ENCODE results near the gene LCLAT1. TPM values are rescaled to one million over a fixed set of nuclear protein-coding genes. Genes with fewer than 3 reads are reported as not detected.

The LCLAT1 gene
- polyA plus RNA-seq, 1 of the 3 experiments (the other 2 are of a cell fraction): 6.9 TPM

- CTCF ChIA-PET: interaction anchor here (0.6 to 1.5 kb wide), 7 partner anchors 10 to 298 kb away, joined by 3 to 4 read pairs (median 3); partner anchors contain the start of gene LCLAT1
Observed at GRCh38 chr2:30503007-30503694, 56.1 kb downstream of the LCLAT1 start.

DNA sequence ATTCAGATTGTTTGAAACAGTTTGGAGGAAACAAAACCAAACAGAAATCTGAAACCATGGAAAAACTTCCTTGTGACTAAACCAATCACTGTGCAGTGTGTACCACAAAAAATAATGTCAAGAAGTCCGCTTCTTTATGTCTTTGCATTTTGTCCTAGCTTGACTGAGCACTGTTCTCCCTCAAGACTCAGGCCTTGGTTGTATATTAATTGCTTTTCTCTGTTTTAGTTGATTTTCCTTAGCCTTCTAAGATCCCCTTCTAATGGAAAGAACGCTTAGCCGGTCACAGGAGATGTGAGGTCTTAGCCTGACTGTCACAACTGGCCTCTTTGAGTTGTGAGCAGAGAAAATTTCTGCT is 56.6 kb downstream of the LCLAT1 start:
- Histone ChIP-seq H3K9me3 (peaks cover 17% of the 10 kb centered on the region), H3F3A (replicated peaks; ENCODE audit: insufficient read depth) (no peaks in the 10 kb centered on the region), H3K4me3 (ENCODE audit: low read depth in 2 of 2, low read length in 1 of 2) (no peak overlapping the region), H3K27ac (ENCODE audit: low read depth in 2 of 2, low read length in 1 of 2) (no peak overlapping the region), H3K9me2 (no peaks in the 10 kb centered on the region), H3K27me3 (ENCODE audit: insufficient read depth) (no peaks in the 10 kb centered on the region), H3K9ac (no peak overlapping the region), H3K79me2 (ENCODE audit: insufficient read depth) (peaks cover 16% of the 10 kb centered on the region; the same call in 1 of the 2 replicates), H4K20me1 (ENCODE audit: insufficient read depth) (no peaks in the 10 kb centered on the region), H3K4me1 (ENCODE audit: control insufficient read depth in 1 of 2, insufficient read depth in 2 of 2, low read depth in 1 of 2, low read length in 1 of 2) (peaks cover 0 to 6% of the 10 kb centered on the region in 2 experiments; a peak in 2 of 4 replicates), H3K4me2 (no peak overlapping the region), H2AFZ (ENCODE audit: low read depth) (no peak overlapping the region), H3K36me3 (replicated peaks in 1 of 2; ENCODE audit: control insufficient read depth in 1 of 2, insufficient read depth in 2 of 2, low read length in 1 of 2) (peaks cover 0 to 12% of the 10 kb centered on the region in 2 experiments)
- DNase-seq: no peak
- ChIA-PET POLR2A (no interaction called here), CTCF (interaction anchor here (0.9 to 1.5 kb wide), 6 partner anchors 12 to 299 kb away, joined by 3 to 4 read pairs (median 3); partner anchors contain the start of gene LCLAT1)
- TF ChIP-seq REST (IDR thresholded peaks at IDR 0.05; ENCODE audit: low read depth, low read length) (no peak), SIN3A (IDR thresholded peaks at IDR 0.05; ENCODE audit: borderline replicate concordance, low read depth, low read length) (no peak), USF1 (IDR thresholded peaks at IDR 0.05; ENCODE audit: borderline replicate concordance, low read depth) (no peak), TEAD4 (IDR thresholded peaks at IDR 0.05; ENCODE audit: borderline replicate concordance, insufficient read depth) (no peak)
- 99% methylated on average over 3 of the region's 3 CpGs for WGBS (ENCODE audit: low lambda C conversion rate)

More at GRCh38 chr2:30503007-30503694, 56.1 kb downstream of the LCLAT1 start:
- Histone ChIP-seq H3K79me2 (ENCODE audit: insufficient read depth) (peaks cover 11% of the 10 kb centered on the region; the same call in 1 of the 2 replicates), H3K4me2 (no peak overlapping the region), H3K9ac (no peak overlapping the region), H3K9me2 (no peaks in the 10 kb centered on the region), H2AFZ (ENCODE audit: low read depth) (no peak overlapping the region), H3F3A (replicated peaks; ENCODE audit: insufficient read depth) (no peaks in the 10 kb centered on the region), H3K27me3 (ENCODE audit: insufficient read depth) (no peaks in the 10 kb centered on the region), H3K4me1 (ENCODE audit: control insufficient read depth in 1 of 2, insufficient read depth in 2 of 2, low read depth in 1 of 2, low read length in 1 of 2) (peaks cover 0 to 6% of the 10 kb centered on the region in 2 experiments; a peak in 2 of 4 replicates), H3K36me3 (replicated peaks in 1 of 2; ENCODE audit: control insufficient read depth in 1 of 2, insufficient read depth in 2 of 2, low read length in 1 of 2) (peaks cover 0 to 12% of the 10 kb centered on the region in 2 experiments), H3K4me3 (ENCODE audit: low read depth in 2 of 2, low read length in 1 of 2) (no peak overlapping the region), H4K20me1 (ENCODE audit: insufficient read depth) (no peaks in the 10 kb centered on the region), H3K27ac (ENCODE audit: low read depth in 2 of 2, low read length in 1 of 2) (no peak overlapping the region; a peak in 1 of 4 replicates), H3K9me3 (peaks cover 17% of the 10 kb centered on the region)
- TF ChIP-seq, protein P1, sequence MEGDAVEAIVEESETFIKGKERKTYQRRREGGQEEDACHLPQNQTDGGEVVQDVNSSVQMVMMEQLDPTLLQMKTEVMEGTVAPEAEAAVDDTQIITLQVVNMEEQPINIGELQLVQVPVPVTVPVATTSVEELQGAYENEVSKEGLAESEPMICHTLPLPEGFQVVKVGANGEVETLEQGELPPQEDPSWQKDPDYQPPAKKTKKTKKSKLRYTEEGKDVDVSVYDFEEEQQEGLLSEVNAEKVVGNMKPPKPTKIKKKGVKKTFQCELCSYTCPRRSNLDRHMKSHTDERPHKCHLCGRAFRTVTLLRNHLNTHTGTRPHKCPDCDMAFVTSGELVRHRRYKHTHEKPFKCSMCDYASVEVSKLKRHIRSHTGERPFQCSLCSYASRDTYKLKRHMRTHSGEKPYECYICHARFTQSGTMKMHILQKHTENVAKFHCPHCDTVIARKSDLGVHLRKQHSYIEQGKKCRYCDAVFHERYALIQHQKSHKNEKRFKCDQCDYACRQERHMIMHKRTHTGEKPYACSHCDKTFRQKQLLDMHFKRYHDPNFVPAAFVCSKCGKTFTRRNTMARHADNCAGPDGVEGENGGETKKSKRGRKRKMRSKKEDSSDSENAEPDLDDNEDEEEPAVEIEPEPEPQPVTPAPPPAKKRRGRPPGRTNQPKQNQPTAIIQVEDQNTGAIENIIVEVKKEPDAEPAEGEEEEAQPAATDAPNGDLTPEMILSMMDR (IDR thresholded peaks at IDR 0.05): peak; percentile 39; the same call in 1 of the 2 replicates
- TF ChIP-seq FOSL2 (IDR thresholded peaks at IDR 0.05; ENCODE audit: borderline replicate concordance, low read depth): no peak
- WGBS (ENCODE audit: low lambda C conversion rate): 96% methylated on average over 2 of the region's 2 CpGs
- POLR2A ChIA-PET: no interaction called here
- no peak for DNase-seq
